Chondrocyte (in vitro differentiated cells): Measurements from ENCODE around the gene B3GALT6. TPM values are rescaled to one million over a fixed set of nuclear protein-coding genes. Genes with fewer than 3 reads are reported as not detected.

Experiments used
- DNase-seq: peaks from one replicate; pipeline ENCODE4 v3.0.0; 2021; ENCODE audit warnings: mixed read lengths, low spot score
- H3K27ac Mint-ChIP-seq: one replicate; pipeline ENCODE4 v1.8.0; 2021; ENCODE audit warnings: mild to moderate bottlenecking, moderate library complexity, mixed read lengths; ENCODE audit not compliant: unreplicated experiment
- H3K27me3 Mint-ChIP-seq: 2 replicates; pipeline ENCODE4 v1.8.0; 2021; ENCODE audit warnings: low read depth, mixed read lengths
- H3K36me3 Mint-ChIP-seq: 2 replicates; pipeline ENCODE4 v1.8.0; 2021; ENCODE audit warnings: low read depth, mixed read lengths
- H3K4me1 Mint-ChIP-seq: 2 replicates; pipeline ENCODE4 v1.8.0; 2021; ENCODE audit warnings: low read depth, mild to moderate bottlenecking, mixed read lengths
- H3K4me3 Mint-ChIP-seq: one replicate; pipeline ENCODE4 v1.8.0; 2021; ENCODE audit warnings: mild to moderate bottlenecking, moderate library complexity, mixed read lengths; ENCODE audit not compliant: unreplicated experiment
- H3K9me3 Mint-ChIP-seq: 2 replicates; pipeline ENCODE4 v1.8.0; 2021; ENCODE audit warnings: low read depth, mixed read lengths
- total RNA-seq: library from RNA; stranded (reverse); gene quantifications from 3 replicates; pipeline ENCODE4 v1.2.1, GENCODE V29; 2021
- TF ChIP-seq, protein P1 (sequence below): fragments of 200-600 bp; sonication (generic); IDR thresholded peaks from 2 replicates; pipeline ENCODE4 v1.5.0; 2021; ENCODE audit warnings: antibody characterized with exemption, mild to moderate bottlenecking, moderate library complexity

B3GALT6 gene
- total RNA-seq, 1 donor from 2014 or later = 39.6 TPM

DNA sequence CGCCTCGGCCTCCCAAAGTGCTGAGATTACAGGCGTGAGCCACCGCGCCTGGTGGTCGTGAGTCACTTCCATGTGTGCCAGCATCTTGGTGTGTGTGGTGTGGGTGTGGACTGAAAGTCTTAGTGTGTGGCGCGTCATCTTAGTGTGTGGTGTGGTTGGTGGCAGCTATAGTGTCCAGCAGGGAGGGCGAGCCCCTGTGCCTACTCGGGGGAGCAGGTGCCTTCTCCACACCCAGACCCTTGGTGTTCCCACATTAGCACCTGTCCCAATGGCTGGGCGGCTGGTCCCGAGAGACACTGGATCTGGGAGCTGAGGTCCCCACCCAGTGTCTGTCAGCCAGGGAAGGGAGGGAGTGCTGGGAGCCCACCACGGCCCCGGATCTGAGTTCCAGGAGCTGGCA lies 51.0 kb downstream of the B3GALT6 start:
- no peak for DNase-seq
- Mint-ChIP-seq H3K4me1 (no peaks in the 10 kb centered on the region), H3K27ac (no peak overlapping the region), H3K9me3 (no peaks in the 10 kb centered on the region), H3K36me3 (no peaks in the 10 kb centered on the region), H3K4me3 (no peak overlapping the region), H3K27me3 (no peaks in the 10 kb centered on the region)
- TF ChIP-seq, protein P1, sequence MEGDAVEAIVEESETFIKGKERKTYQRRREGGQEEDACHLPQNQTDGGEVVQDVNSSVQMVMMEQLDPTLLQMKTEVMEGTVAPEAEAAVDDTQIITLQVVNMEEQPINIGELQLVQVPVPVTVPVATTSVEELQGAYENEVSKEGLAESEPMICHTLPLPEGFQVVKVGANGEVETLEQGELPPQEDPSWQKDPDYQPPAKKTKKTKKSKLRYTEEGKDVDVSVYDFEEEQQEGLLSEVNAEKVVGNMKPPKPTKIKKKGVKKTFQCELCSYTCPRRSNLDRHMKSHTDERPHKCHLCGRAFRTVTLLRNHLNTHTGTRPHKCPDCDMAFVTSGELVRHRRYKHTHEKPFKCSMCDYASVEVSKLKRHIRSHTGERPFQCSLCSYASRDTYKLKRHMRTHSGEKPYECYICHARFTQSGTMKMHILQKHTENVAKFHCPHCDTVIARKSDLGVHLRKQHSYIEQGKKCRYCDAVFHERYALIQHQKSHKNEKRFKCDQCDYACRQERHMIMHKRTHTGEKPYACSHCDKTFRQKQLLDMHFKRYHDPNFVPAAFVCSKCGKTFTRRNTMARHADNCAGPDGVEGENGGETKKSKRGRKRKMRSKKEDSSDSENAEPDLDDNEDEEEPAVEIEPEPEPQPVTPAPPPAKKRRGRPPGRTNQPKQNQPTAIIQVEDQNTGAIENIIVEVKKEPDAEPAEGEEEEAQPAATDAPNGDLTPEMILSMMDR = no peak

GRCh38 chr1:1283821-1284220 lies 51.8 kb downstream of the B3GALT6 start:
- Mint-ChIP-seq H3K36me3 (no peaks in the 10 kb centered on the region), H3K9me3 (no peaks in the 10 kb centered on the region), H3K27ac (no peak overlapping the region), H3K4me3 (no peak overlapping the region), H3K4me1 (no peaks in the 10 kb centered on the region), H3K27me3 (no peaks in the 10 kb centered on the region)
- TF ChIP-seq, protein P1 = no peak
- DNase-seq = no peak

Other genes starting within 250 kb of the B3GALT6 start
- gene HES4, start 232.1 kb upstream of the B3GALT6 start, total RNA-seq = 56.6 to 137 TPM (median 136 TPM) in 3 replicates
- 28.5 to 42.8 TPM (median 42.2 TPM) in 3 replicates for gene ISG15, start 218.7 kb upstream of the B3GALT6 start, total RNA-seq
- 138 to 221 TPM (median 219 TPM) in 3 replicates for gene AGRN, start 212.1 kb upstream of the B3GALT6 start, total RNA-seq
- not detected in 3 replicates for gene RNF223, start 157.9 kb upstream of the B3GALT6 start, total RNA-seq
- 9.2 to 15.1 TPM (median 9.2 TPM) in 3 replicates for gene C1orf159, start 116.1 kb upstream of the B3GALT6 start, total RNA-seq
- not detected in 3 replicates for gene TTLL10, start 58.4 kb upstream of the B3GALT6 start, total RNA-seq
- gene TNFRSF18, start 25.6 kb upstream of the B3GALT6 start, total RNA-seq = not detected in 3 replicates
- 0.24 to 0.59 TPM in 2 of 3 replicates, not detected in the other for gene TNFRSF4, start 18.1 kb upstream of the B3GALT6 start, total RNA-seq
- 164 to 191 TPM (median 165 TPM) in 3 replicates for gene SDF4, start 236 bp upstream of the B3GALT6 start, total RNA-seq
- 1.3 to 2.1 TPM (median 1.7 TPM) in 3 replicates for gene C1QTNF12, start 14.5 kb downstream of the B3GALT6 start, total RNA-seq
- 49.2 to 57.5 TPM (median 52.0 TPM) in 3 replicates for gene UBE2J2, start 41.6 kb downstream of the B3GALT6 start, total RNA-seq
- gene SCNN1D, start 48.2 kb downstream of the B3GALT6 start, total RNA-seq = 6.6 to 7.4 TPM (median 6.7 TPM) in 3 replicates
- 51.9 to 77.5 TPM (median 57.5 TPM) in 3 replicates for gene ACAP3, start 75.7 kb downstream of the B3GALT6 start, total RNA-seq
- gene PUSL1, start 76.4 kb downstream of the B3GALT6 start, total RNA-seq = 21.6 to 22.3 TPM (median 22.1 TPM) in 3 replicates
- 67.3 to 87.0 TPM (median 73.8 TPM) in 3 replicates for gene INTS11, start 92.4 kb downstream of the B3GALT6 start, total RNA-seq
- gene CPTP, start 92.6 kb downstream of the B3GALT6 start, total RNA-seq = 19.4 to 23.3 TPM (median 23.1 TPM) in 3 replicates
- gene TAS1R3, start 99.0 kb downstream of the B3GALT6 start, total RNA-seq = 0.28 to 0.68 TPM (median 0.37 TPM) in 3 replicates
- 59.6 to 66.5 TPM (median 59.9 TPM) in 3 replicates for gene DVL1, start 117.2 kb downstream of the B3GALT6 start, total RNA-seq
- 154 to 238 TPM (median 158 TPM) in 3 replicates for gene MXRA8, start 126.3 kb downstream of the B3GALT6 start, total RNA-seq
- 86.8 to 128 TPM (median 89.0 TPM) in 3 replicates for gene AURKAIP1, start 143.0 kb downstream of the B3GALT6 start, total RNA-seq
- gene CCNL2, start 167.1 kb downstream of the B3GALT6 start, total RNA-seq = 153 to 176 TPM (median 161 TPM) in 3 replicates
- 69.2 to 95.3 TPM (median 75.7 TPM) in 3 replicates for gene MRPL20, start 175.1 kb downstream of the B3GALT6 start, total RNA-seq
- gene ANKRD65, start 189.0 kb downstream of the B3GALT6 start, total RNA-seq = not detected in 3 replicates
- 12.5 to 27.2 TPM (median 24.3 TPM) in 3 replicates for gene VWA1, start 203.5 kb downstream of the B3GALT6 start, total RNA-seq
- 0.75 to 1.4 TPM (median 1.3 TPM) in 3 replicates for gene ATAD3C, start 217.5 kb downstream of the B3GALT6 start, total RNA-seq
- gene ATAD3B, start 239.5 kb downstream of the B3GALT6 start, total RNA-seq = 24.3 to 31.9 TPM (median 24.7 TPM) in 3 replicates